ENCODE data around the gene IMP4.

DNA sequence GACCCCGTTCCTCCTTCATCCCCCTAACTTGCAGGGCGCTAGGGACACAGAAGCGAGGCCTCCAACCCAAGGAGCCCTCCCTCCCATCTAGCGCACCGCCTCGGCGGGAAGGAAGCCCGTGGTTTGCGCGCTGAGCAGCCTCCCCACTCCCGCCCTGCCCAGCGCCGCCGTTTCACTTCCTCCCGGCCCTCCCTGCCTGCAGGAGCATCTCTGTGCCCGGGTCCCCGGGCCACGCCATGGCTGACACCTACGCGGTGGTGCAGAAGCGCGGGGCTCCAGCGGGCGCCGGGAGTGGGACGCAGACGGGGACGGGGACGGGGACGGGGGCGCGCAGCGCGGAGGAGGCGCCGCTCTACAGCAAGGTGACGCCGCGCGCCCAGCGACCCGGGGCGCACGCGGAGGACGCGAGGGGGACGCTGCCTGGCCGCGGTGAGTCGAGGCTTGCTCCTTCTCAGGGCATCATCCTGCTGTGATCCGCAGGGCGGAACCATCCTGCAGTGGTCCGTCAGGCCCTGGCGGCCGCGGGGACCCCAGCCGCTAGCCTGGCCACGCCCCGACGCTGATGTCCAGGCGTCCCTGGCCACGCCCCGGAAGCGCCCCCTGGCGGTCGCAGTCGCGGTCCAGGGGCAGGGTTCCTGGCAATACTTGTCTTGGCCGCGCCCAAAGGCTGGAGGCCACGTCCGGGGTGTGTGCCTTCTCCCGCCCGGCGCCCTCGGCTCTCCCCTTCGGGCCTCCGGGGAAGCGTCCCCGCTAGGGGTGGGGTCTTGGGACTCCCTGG is 29.5 kb downstream of the IMP4 start:
- TF ChIP-seq, protein P1, sequence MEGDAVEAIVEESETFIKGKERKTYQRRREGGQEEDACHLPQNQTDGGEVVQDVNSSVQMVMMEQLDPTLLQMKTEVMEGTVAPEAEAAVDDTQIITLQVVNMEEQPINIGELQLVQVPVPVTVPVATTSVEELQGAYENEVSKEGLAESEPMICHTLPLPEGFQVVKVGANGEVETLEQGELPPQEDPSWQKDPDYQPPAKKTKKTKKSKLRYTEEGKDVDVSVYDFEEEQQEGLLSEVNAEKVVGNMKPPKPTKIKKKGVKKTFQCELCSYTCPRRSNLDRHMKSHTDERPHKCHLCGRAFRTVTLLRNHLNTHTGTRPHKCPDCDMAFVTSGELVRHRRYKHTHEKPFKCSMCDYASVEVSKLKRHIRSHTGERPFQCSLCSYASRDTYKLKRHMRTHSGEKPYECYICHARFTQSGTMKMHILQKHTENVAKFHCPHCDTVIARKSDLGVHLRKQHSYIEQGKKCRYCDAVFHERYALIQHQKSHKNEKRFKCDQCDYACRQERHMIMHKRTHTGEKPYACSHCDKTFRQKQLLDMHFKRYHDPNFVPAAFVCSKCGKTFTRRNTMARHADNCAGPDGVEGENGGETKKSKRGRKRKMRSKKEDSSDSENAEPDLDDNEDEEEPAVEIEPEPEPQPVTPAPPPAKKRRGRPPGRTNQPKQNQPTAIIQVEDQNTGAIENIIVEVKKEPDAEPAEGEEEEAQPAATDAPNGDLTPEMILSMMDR (conservative IDR thresholded peaks at IDR 0.05; ENCODE audit: low read depth, low read length) = no peak
- TF ChIP-seq EZH2 (IDR thresholded peaks at IDR 0.05; ENCODE audit: low read length, unreplicated experiment) (no peak), EZH2phosphoT487 (IDR thresholded peaks at IDR 0.05; ENCODE audit: borderline replicate concordance, low read length) (no peak)
